ENCODE measurements around the gene PNPLA4. TPM values are rescaled to one million over a fixed set of nuclear protein-coding genes. Genes with fewer than 3 reads are reported as not detected.

Gene PNPLA4
- total and polyA plus RNA-seq, 2 of the 13 experiments (the other 11 are each of a cell fraction or from before 2014, with no cell fraction given) = 13.0 to 17.7 TPM

- TF ChIP-seq KIAA2018 (CRISPR knock-in tag; IDR thresholded peaks at IDR 0.05; ENCODE audit: borderline replicate concordance) (no peak), ZNF564 (CRISPR knock-in tag; IDR thresholded peaks at IDR 0.05) (no peak), RARG (CRISPR knock-in tag; IDR thresholded peaks at IDR 0.05; ENCODE audit: low read depth) (no peak), ZNF441 (CRISPR knock-in tag; IDR thresholded peaks at IDR 0.05; ENCODE audit: borderline replicate concordance) (peak; percentile 26; the same call in 1 of the 2 replicates), NR2C2 (CRISPR knock-in tag; IDR thresholded peaks at IDR 0.05; ENCODE audit: borderline replicate concordance) (peak; percentile 99), ZBTB25 (CRISPR knock-in tag; IDR thresholded peaks at IDR 0.05) (0 out of 2 replicates have a peak, but pooled peaks have one; percentile 40), STAT5B (CRISPR knock-in tag; IDR thresholded peaks at IDR 0.05) (no peak), ZSCAN31 (CRISPR knock-in tag; IDR thresholded peaks at IDR 0.05; ENCODE audit: low read depth) (no peak), ZNF34 (CRISPR knock-in tag; IDR thresholded peaks at IDR 0.05; ENCODE audit: borderline replicate concordance) (no peak), MED8 (CRISPR knock-in tag; IDR thresholded peaks at IDR 0.05; ENCODE audit: insufficient replicate concordance) (no peak), ZNF746 (CRISPR knock-in tag; IDR thresholded peaks at IDR 0.05) (no peak), KMT2B (CRISPR knock-in tag; IDR thresholded peaks at IDR 0.05) (peak; percentile 77), HOXD1 (CRISPR knock-in tag; IDR thresholded peaks at IDR 0.05) (no peak)
- TF ChIP-seq, protein P1, sequence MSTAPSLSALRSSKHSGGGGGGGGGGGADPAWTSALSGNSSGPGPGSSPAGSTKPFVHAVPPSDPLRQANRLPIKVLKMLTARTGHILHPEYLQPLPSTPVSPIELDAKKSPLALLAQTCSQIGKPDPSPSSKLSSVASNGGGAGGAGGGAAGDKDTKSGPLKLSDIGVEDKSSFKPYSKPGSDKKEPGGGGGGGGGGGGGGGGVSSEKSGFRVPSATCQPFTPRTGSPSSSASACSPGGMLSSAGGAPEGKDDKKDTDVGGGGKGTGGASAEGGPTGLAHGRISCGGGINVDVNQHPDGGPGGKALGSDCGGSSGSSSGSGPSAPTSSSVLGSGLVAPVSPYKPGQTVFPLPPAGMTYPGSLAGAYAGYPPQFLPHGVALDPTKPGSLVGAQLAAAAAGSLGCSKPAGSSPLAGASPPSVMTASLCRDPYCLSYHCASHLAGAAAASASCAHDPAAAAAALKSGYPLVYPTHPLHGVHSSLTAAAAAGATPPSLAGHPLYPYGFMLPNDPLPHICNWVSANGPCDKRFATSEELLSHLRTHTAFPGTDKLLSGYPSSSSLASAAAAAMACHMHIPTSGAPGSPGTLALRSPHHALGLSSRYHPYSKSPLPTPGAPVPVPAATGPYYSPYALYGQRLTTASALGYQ (CRISPR knock-in tag; IDR thresholded peaks at IDR 0.05) = no peak
- TF ChIP-seq, protein P2, sequence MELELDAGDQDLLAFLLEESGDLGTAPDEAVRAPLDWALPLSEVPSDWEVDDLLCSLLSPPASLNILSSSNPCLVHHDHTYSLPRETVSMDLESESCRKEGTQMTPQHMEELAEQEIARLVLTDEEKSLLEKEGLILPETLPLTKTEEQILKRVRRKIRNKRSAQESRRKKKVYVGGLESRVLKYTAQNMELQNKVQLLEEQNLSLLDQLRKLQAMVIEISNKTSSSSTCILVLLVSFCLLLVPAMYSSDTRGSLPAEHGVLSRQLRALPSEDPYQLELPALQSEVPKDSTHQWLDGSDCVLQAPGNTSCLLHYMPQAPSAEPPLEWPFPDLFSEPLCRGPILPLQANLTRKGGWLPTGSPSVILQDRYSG (CRISPR knock-in tag; IDR thresholded peaks at IDR 0.05) = no peak
Observed at GRCh38 chrX:7927259-7928167, at the start of gene PNPLA4 (continued).
